Hepatic stellate cell (primary cell): Measurements from ENCODE around the gene CFAP73.
"Not testable (repeated sequence)": the region's sequence is repeated elsewhere in the genome, so short reads cannot be mapped to it uniquely, and the experiment has no call there.

ENCODE experiments used
- DNase-seq: peaks from one replicate; pipeline ENCODE4 v3.0.0; 2011; ENCODE audit warnings: low spot score

The CFAP73 gene

DNA sequence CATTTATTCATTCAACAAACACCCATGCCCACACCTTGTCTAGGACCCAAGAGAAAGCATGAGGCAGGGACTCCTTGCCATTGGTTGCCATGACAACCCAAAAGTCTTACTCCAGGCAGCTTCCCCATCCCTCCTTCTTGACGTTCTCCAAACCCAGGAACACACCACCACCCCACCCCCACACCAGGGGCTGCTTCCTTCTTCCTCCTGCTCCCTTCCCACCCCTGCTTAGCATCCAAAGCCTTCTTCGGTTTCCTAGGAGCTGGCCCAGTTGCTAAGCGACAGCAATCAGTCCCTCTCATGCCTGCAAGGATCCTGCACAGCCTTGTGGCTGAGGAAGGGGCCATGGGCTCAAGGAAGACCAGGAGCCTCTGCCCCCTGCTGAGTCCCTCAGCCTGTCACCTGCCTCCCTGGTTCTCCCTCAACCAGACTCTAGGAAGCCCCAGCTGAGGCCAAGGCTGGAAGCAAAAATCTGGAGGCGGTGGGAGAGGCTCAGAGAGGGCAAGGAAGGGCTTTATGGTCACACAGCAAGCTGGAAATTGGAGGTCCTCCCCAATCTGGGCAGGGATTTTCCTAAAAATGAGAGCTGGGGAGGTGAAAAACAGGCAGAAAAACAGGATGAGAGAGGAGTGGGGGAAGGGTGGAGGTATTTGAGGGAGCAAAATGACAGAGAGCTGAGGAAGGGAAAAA is 29.4 kb upstream of the CFAP73 start:
- DNase-seq, result no peak

DNA sequence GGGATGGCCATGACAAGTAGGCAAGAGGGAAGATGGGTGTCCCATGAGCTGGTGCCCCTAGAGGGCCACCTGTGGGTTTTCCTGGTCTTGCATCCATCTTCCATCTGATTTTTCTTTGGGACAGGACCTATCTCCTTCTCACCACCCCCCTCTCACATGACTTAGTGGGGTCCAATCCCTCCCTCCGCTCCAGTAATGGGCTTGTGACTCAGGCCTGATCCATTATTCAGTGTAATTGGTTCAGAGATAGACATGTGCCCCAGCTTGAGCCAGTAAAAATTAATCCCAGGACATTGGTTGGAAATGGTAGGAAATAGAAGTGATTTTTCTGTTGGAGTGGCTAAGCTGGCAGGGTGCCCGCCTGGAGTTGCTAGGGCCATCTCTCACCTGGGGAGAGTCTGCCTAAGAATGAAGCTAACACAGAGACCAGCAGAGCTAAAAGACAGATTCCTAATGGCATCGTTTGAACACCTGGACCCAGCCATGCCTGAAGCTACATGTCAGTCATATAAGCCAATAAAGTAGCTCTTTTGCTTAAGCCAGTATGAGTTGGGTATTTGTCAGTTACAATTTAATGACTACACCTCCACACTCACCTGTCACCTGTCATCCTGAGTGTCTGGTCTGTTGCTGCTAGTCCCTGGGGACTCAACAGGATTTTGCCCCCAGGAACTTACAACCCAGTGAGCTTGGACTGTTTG is 28.7 kb upstream of the CFAP73 start:
- DNase-seq, result no peak

DNA sequence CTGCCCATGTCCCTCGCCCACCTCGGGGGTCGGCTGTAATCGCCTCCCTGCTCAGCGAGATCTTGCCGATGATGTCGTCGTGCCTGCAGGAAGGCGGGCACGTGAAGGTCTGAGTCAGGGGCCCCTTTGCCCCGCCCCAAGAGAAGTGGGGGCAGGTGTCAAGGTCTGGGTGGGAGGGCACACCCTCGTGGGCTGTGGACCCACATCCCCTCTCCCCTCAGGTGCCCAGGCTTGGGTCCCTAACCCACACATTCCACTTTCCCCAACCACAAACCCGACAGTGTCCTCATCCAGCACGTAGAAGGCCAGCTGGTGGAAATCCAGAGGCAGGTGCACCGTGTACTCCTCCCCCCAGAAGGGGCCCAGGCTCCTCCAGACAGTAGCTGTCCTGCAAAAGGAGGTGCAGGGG is 21.7 kb upstream of the CFAP73 start:
- no peak for DNase-seq

DNA sequence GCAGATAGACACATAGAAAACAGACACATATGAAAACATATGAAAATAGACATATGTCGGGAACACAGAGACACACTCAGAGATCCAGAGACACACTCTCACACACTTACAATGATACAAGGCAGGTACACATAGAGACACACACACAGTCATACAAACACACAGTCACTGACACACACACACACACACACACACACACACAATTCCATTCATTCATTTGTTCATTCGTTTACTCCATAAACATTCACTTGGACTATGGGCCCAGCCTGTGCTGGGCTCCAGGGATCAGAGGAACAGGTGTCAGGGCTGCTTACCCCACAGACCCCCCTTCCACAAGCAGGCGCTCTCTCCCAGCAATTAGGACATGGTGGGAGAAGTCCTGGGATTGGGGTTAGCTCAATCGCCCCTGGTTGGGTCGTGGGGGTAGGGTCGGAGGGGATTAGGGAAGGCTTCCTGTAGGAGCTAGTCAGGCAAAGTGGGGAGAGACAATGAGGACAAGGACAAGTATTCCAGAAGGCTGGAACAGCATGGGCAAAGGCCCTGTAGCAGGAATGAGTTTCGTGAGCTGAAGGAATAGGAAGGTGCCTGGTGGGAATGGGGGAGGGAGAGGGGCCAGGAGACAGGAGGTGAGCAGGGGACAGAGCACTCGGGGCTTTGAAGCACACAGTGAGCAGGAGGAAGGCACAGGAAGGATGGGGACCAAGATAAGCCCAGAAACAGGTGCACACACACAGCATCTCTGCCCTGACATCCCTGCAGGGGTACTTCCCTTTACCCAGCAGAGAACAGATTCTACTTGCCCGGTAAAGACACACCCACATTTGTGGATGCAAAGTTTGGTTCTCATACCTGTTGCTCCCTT is 20.5 kb upstream of the CFAP73 start:
- DNase-seq, result no peak

GRCh38 chr12:113129664-113130456 is 19.7 kb upstream of the CFAP73 start:
- no peak for DNase-seq

DNA sequence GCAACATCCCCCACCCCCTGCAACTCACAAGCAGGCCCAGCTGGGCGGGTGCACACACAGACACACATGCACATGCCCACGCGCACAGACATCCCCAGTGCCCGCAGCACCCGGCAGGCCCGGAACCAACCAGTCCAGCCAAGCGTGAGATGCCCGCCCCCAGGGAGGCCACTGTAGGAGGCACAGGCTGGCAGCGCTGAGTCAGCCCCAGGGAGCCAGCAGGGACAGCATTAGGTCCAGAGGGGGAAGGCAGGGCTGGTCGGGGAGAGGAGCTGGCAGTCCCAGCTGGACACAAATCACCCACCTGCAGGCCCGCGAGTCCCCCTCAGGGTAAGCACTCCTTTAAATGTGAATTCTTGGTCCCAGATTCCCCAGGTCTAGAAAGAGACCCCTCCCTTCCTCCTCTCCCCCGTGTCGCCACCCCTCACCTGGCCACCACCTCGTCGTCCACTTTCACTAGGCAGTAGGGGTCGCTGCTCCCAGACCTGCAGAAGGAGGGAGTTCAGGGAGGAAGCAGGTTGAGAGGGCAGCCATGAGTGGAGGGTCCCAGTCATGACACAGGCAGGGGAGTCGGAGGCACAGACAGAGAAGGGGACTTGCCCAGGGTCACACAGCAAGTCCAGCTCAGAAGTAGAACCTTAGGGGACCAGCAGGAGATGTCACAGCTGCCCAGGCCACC is 18.9 kb upstream of the CFAP73 start:
- no peak for DNase-seq

DNA sequence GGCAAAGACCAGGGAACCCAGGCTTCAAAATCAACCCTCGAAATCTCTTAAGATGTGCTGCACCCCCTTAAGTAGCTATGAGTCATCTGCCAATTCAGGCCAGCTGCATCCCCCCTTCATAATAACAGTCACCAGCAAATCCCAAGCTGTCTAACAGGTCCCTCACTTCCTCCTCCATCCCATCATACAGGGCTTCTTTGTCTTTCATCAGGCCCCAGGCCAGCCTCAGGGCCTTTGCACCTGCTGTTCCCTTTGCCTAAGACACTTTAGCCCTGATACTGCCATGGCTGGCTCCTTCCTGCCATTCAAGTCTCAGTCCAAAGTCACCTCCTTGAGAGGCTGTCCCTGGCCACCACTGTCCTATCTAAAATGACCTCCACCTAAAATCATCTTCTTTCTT is 18.0 kb upstream of the CFAP73 start:
- no peak for DNase-seq

DNA sequence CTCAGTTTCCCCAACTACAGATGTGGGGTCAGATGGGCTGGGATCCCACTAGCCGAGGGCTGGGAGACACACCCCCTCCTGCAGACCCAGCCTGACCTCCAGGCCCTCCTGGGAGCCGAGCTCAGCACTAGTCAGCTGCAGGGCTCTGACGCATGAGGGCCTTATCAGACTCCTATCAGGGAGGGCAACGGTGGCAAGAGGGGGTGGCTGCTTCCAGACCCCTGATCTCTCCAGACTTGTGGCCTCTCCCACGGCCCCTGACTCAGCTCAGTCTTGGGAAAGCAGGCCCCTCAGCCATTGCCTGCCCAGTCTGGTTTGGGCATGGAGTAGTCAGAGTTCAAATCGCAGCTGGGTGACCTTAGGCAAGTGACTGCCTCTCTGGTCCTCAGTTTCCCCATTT is 16.5 kb upstream of the CFAP73 start:
- no peak for DNase-seq

DNA sequence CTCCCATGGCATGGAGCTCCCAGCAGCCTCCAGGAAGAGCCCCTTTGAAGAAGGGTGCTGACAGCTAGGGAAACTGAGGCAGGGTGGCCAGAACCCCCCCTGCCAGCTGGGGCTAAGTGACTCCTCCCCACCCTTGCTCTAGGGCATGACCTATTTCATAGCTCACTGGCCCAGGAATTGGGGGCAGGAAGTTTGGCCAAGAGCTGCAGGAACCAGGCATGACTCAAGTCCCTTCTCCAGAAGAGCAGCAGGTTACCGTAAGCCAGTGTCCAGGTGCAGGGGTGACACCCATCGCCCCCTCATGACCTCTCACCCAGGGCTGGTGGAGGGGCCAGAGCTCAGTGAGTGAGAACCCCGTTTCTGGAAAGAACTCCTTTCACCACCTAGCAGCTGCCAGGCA is 15.9 kb upstream of the CFAP73 start:
- no peak for DNase-seq

DNA sequence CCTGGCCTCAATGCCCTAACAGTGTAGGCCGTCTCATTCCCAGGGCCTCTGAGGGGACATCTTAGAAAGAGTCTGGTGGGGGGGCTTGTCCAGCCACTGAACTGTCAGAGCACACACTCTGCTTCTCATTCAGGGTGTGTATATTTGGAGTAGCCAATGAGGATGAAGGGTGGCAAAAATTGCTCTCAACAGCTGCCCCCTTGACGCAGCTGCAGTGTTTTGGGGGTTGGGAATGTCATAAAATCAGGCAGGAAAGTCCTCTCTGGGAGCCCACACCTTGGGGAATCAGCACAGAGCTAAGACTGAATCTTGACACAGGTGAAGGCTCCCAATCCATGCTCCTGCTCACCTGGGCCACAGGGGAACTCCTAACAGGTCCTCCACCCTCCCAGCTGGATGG is 15.5 kb upstream of the CFAP73 start:
- DNase-seq, result no peak

DNA sequence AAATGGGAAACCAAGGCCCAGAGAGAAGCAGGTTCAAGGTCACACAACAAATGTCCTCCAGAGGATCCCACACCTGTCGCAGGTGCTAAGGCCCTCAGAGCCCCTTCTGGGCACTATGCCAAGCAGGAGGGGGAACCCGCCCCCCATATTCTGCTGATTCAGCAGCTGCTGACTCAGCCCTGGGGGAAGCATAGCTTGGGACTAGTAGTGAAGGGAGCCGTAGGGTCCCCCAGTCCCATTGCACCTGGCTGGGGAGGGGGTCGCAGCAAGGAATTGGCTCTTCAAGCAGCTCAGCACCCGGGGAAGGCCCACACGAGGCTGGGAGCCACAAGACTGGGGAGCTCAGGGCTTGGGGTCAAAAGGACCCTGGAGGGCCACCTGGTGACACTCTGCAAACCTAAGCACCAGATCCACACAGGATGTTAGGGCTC is 15.0 kb upstream of the CFAP73 start:
- DNase-seq, result no peak

DNA sequence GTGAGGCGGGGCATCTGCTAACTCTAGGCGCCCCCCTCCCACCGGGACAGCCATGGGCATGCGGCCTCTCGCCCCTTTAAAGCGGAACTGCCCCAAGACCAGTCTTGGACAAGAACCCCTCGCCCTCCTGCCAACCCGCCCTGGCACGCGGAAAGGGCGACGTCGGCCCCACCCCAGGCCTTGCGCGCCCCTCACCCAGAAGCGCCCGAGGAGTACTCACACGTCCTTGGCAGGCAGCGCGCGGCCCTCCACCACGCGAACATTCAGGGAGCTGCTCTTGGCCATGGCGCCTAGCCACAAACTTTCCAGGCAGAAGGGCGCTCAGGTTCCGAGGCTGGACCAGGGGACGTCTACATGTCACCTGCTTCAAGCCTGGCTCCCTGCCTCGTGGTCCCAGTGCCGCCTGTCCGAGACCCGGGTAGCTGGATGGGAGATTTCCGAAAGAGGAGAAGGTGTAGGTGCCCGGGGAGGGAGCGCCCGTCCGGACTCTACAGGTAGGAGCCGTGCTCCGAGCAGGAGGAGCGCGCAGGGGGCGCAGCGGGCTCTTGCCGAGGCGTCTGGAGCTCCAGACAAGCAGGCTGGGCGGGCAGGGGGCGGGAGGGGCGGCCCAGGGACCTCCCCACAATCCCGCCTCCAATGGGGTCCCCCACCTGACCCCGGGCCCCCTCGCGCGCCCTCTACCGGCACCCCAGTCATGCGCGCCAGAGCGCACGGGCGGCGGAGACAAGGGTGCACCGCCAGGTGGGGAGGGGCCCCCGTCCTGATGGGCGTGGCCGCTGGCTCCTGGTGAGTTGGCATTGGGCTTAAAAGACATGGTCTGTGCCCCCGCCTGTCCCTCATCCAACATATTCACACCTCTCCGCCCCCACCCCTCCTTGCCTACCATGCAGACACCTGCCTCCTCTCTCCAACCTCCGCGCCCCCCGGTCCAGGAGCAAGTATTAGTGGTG is 14.1 kb upstream of the CFAP73 start, which contains the start of gene RASAL1:
Gene RASAL1 (minus strand): TSS at position 584 of the 950 bp plus-strand sequence. CDS start 299 bp downstream, at position 285.
- no peak for DNase-seq

DNA sequence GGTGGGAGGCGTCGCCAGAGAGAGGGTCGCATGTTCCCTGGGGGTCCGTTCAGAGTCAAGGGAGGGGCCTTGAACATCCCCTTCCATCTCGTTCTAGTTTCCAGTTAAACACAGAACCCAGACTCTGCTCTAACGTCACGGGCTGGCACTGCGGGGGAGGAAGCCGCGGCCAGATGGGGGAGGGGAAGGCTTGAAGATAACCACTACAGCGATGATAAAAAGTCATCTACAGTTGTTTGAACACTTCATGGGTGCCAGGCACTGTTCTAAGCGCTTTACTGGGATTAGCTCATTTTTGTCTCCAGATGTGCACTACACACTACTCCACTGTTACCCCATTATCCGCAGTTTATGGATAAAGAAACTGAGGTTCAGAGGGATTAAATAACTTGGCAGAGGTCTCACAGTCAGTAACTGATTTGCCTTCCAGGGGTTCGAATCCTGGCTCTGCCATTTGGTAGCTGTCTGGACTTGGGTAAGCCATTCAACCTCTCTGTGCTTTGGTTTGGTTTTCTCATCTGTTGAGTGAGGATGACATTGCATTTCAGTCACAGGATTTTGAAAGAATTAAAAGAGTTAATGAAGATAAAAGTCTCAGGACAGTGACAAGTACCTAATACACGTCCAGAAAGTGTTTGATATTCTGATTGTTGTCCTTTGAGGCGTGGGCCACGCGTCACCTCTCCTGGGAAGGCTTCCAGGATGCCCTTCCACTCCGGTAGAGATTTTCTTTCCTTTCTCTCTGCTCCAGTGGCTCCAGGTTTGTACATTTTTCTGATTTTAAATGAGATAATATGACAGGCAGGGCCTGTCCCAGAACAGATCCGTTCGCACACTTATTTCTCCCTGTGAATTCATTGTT is 13.2 kb upstream of the CFAP73 start:
- DNase-seq, result no peak

DNA sequence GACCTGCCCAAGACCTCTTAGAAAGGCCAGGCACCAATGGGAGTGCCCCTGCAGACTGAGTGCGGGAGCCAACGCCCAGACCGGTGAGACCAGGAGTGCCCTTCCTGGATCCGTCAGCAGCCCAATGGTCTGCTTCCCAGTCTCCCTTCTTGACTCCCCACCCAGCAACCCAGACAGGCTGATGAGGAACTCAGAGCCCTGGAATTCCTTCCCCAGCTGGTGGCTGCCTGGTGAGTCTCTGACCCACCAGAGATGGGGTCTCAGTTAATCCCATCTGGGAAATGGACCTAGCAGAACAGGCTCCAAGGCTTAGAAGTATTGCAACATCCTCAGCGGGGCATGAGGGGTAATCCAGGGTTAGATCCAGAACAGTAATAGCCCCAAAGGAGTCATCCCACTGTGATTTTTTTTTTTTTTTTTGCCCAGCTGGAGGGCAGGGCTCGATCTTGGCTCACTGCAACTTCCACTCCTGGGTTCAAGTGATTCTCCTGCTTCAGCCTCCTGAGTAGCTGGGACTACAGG is 12.5 kb upstream of the CFAP73 start:
- DNase-seq, result no peak

- no peak for DNase-seq
Observed at GRCh38 chr12:113137861-113138783, 11.4 kb upstream of the CFAP73 start.

GRCh38 chr12:113138826-113139225 is 10.7 kb upstream of the CFAP73 start:
- DNase-seq, result no peak

DNA sequence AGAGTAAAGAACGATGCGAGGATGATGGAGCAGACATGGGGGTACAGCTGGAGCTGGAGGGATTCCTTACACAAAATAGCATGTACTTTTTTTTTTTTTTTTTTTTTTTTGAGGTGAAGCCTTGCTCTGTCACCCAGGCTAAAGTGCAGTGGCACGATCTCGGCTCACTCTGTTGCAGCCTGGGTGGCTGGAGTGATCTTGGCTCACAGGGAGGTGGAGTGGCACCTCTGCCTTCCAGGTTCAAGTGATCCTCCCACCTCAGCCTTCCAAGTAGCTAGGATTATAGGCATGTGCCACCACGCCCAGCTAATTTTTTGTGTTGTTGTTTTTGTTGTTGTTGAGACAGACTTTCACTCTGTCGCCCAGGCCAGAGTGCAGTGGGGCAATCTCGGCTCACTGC is 8.8 kb upstream of the CFAP73 start:
- no peak for DNase-seq

GRCh38 chr12:113141716-113142115 is 7.8 kb upstream of the CFAP73 start:
- not testable (repeated sequence) for DNase-seq
